HepG2 (cell line): ENCODE results near the gene SLC19A3. TPM values are rescaled to one million over a fixed set of nuclear protein-coding genes. Genes with fewer than 3 reads are reported as not detected.

ENCODE experiments used
- EP300 ChIP-seq, 3 experiments: sonication (generic) in 1 of 3; formaldehyde crosslinking in 1 of 3; IDR thresholded peaks; 2 replicates each; pipeline versions ENCODE4 v1.5.1 to v1.6.1; 2011 to 2020; ENCODE audit warnings: low read depth in 2 of 3, low read length in 2 of 3, borderline replicate concordance in 1 of 3, improper control_type of control experiment in 1 of 3, mild to moderate bottlenecking in 1 of 3, missing genetic modification reagents in 1 of 3, moderate library complexity in 1 of 3
- FOXK1 ChIP-seq: sonication (generic); formaldehyde crosslinking; IDR thresholded peaks from 2 replicates; pipeline ENCODE4 v1.4.0; 2020; ENCODE audit warnings: low read depth, missing genetic modification reagents, borderline replicate concordance
- HOXA3 ChIP-seq: sonication (generic); formaldehyde crosslinking; IDR thresholded peaks from 2 replicates; pipeline ENCODE4 v1.5.0; 2020; ENCODE audit warnings: missing genetic modification reagents
- KMT2A ChIP-seq: sonication (generic); formaldehyde crosslinking; IDR thresholded peaks from 2 replicates; pipeline ENCODE4 v1.4.0; 2020; ENCODE audit warnings: missing genetic modification reagents
- MTA1 ChIP-seq: sonication (generic); formaldehyde crosslinking; IDR thresholded peaks from 2 replicates; pipeline ENCODE4 v1.4.0; 2020; ENCODE audit warnings: missing genetic modification reagents, mild to moderate bottlenecking, borderline replicate concordance
- MTERF4 ChIP-seq: sonication (generic); formaldehyde crosslinking; IDR thresholded peaks from 2 replicates; pipeline ENCODE4 v1.8.0; 2023; ENCODE audit warnings: mild to moderate bottlenecking, missing genetic modification reagents
- MXD3 ChIP-seq: IDR thresholded peaks from 2 replicates; pipeline ENCODE4 v1.6.1; 2016; ENCODE audit warnings: mild to moderate bottlenecking, missing biosample characterization, missing genetic modification reagents
- PCBP2 ChIP-seq: fragments of 200-400 bp; formaldehyde crosslinking; optimal IDR thresholded peaks from 2 replicates; pipeline ENCODE3; 2018; ENCODE audit warnings: low read length, low read depth; ENCODE audit not compliant: poor library complexity, severe bottlenecking
- REXO4 ChIP-seq: sonication (generic); formaldehyde crosslinking; IDR thresholded peaks from 2 replicates; pipeline ENCODE4 v1.8.0; 2022; ENCODE audit warnings: missing genetic modification reagents, mild to moderate bottlenecking, borderline replicate concordance
- SIX1 ChIP-seq: sonication (generic); formaldehyde crosslinking; IDR thresholded peaks from 2 replicates; pipeline ENCODE4 v1.4.0; 2020; ENCODE audit warnings: missing genetic modification reagents, borderline replicate concordance
- SOX13 ChIP-seq, 3 experiments: fragments of 450-650 bp in 1 of 3; sonication (generic) in 1 of 3; formaldehyde crosslinking in 1 of 3; IDR thresholded peaks in 2 of 3; conservative IDR thresholded peaks in 1 of 3; 2 replicates each; pipeline versions ENCODE4 v1.5.0 to v1.6.1; 2016 to 2020; ENCODE audit warnings: antibody characterized with exemption in 1 of 3, mild to moderate bottlenecking in 1 of 3, missing compliant biosample characterization in 1 of 3, missing genetic modification reagents in 1 of 3, moderate library complexity in 1 of 3
- TIGD3 ChIP-seq: sonication (generic); formaldehyde crosslinking; IDR thresholded peaks from 2 replicates; pipeline ENCODE4 v1.5.1; 2020; ENCODE audit warnings: mild to moderate bottlenecking, missing genetic modification reagents, borderline replicate concordance
- YEATS2 ChIP-seq: sonication (generic); formaldehyde crosslinking; IDR thresholded peaks from 2 replicates; pipeline ENCODE4 v1.4.0; 2020; ENCODE audit warnings: missing genetic modification reagents, borderline replicate concordance
- ZBTB39 ChIP-seq: sonication (generic); formaldehyde crosslinking; IDR thresholded peaks from 2 replicates; pipeline ENCODE4 v1.5.0; 2020; ENCODE audit warnings: missing genetic modification reagents
- ZGPAT ChIP-seq: IDR thresholded peaks from 2 replicates; pipeline ENCODE4 v1.6.1; 2016; ENCODE audit warnings: mild to moderate bottlenecking
- ZKSCAN5 ChIP-seq: sonication (generic); formaldehyde crosslinking; IDR thresholded peaks from 2 replicates; pipeline ENCODE4 v1.5.1; 2020; ENCODE audit warnings: mild to moderate bottlenecking, missing genetic modification reagents
- ZNF30 ChIP-seq: sonication (generic); formaldehyde crosslinking; IDR thresholded peaks from 2 replicates; pipeline ENCODE4 v1.5.0; 2020; ENCODE audit warnings: mild to moderate bottlenecking, missing genetic modification reagents
- ZNF367 ChIP-seq: sonication (generic); formaldehyde crosslinking; IDR thresholded peaks from 2 replicates; pipeline ENCODE4 v1.4.0; 2020; ENCODE audit warnings: missing genetic modification reagents, borderline replicate concordance
- ZNF44 ChIP-seq: sonication (generic); formaldehyde crosslinking; IDR thresholded peaks from 2 replicates; pipeline ENCODE4 v1.5.1; 2020; ENCODE audit warnings: mild to moderate bottlenecking, missing genetic modification reagents
- ZNF557 ChIP-seq: sonication (generic); formaldehyde crosslinking; IDR thresholded peaks from 2 replicates; pipeline ENCODE4 v1.4.0; 2020; ENCODE audit warnings: missing genetic modification reagents
- ZNF563 ChIP-seq: sonication (generic); formaldehyde crosslinking; IDR thresholded peaks from 2 replicates; pipeline ENCODE4 v1.8.0; 2022; ENCODE audit warnings: mild to moderate bottlenecking, moderate library complexity, missing genetic modification reagents
- ZNF720 ChIP-seq: sonication (generic); formaldehyde crosslinking; IDR thresholded peaks from 2 replicates; pipeline ENCODE4 v1.4.0; 2020; ENCODE audit warnings: missing genetic modification reagents
- polyA plus RNA-seq, 8 experiments: library from polyadenylated mRNA; depleted of rRNA in 3 of 8; stranded (reverse) in 7 of 8; unstranded in 1 of 8; fragments of >200 nt; fragmentation: Illumina TruSeq in 4 of 8; extraction: Trizol in 4 of 8; gene quantifications; 2 replicates each; pipeline versions ENCODE4 v1.2.1 to v1.2.3, GENCODE V29; 2011 to 2016; ENCODE audit warnings: low read depth in 4 of 8, missing spikeins in 1 of 8, mixed read lengths in 1 of 8; ENCODE audit not compliant: insufficient read depth in 1 of 8
- total RNA-seq, 5 experiments: library from RNA; depleted of rRNA; stranded (reverse); fragments of >200 nt; fragmentation: Illumina TruSeq; extraction: Trizol; gene quantifications; 2 replicates each; pipeline ENCODE4 v1.2.3, GENCODE V29; 2016; ENCODE audit warnings: low read depth in 1 of 5

Gene SLC19A3
- total and polyA plus RNA-seq, 2 of the 13 experiments (the other 11 are each of a cell fraction or from before 2014, with no cell fraction given): 2.3 to 5.2 TPM

- TF ChIP-seq ZBTB39 (CRISPR knock-in tag) (no peak), PCBP2 (no peak), REXO4 (no peak), FOXK1 (no peak), TIGD3 (CRISPR knock-in tag) (no peak), ZNF367 (CRISPR knock-in tag) (no peak), SIX1 (CRISPR knock-in tag) (no peak), MXD3 (CRISPR knock-in tag) (no peak), ZNF30 (CRISPR knock-in tag) (no peak), EP300 (IDR thresholded peaks at IDR 0.05; ENCODE audit: low read depth in 2 of 2, low read length in 2 of 2) (no peak), EP300 (CRISPR knock-in tag; IDR thresholded peaks at IDR 0.05; ENCODE audit: borderline replicate concordance) (no peak), ZGPAT (CRISPR knock-in tag) (0 out of 2 replicates have a peak, but pooled peaks have one; percentile 23), KMT2A (CRISPR knock-in tag) (no peak), ZKSCAN5 (no peak), YEATS2 (CRISPR knock-in tag) (no peak), ZNF563 (CRISPR knock-in tag) (no peak), MTERF4 (CRISPR knock-in tag) (no peak), MTA1 (no peak; the same call in 1 of the 2 replicates), ZNF557 (no peak), ZNF720 (CRISPR knock-in tag) (no peak), ZNF44 (CRISPR knock-in tag) (no peak), HOXA3 (CRISPR knock-in tag) (no peak; the same call in 1 of the 2 replicates), SOX13 (IDR thresholded peaks at IDR 0.05) (no peak), SOX13 (CRISPR knock-in tag; conservative IDR thresholded peaks at IDR 0.05 in 1 of 2, IDR thresholded peaks at IDR 0.05 in 1 of 2) (no peak)
These were observed at the start of gene SLC19A3 (continued) for GRCh38 chr2:227717687-227718567.
